Stimulated activated CD8-positive, alpha-beta memory T cell treated with anti-CD3 and anti-CD28 coated beads, Interleukin-4, amount 100 ng/mL, for 48 hours (primary cell): Measurements from ENCODE around the gene NOG.

Experiments
- DNase-seq: peaks from one replicate; pipeline ENCODE4 v3.0.0-alpha.2; 2020

The NOG gene

DNA sequence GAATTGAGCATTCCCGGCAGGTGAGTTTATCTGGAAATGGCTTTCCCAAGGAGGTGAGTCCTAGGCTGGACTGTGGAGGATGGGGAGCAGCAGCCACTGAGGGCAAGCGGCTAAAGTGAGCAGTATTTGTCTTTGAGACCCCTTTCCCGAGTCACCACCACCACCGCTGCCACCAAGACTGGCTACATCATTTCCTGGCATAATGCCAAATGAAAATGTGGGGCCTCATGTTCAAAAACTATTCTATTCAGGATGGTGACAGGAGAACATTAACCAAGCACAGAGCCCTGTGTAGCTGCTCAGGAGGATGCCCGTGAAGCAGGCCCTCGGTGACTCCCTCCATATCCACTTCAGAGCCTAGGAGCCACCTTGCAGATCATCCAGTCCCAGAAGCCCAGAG is 46.0 kb downstream of the NOG start:
- no peak for DNase-seq

DNA sequence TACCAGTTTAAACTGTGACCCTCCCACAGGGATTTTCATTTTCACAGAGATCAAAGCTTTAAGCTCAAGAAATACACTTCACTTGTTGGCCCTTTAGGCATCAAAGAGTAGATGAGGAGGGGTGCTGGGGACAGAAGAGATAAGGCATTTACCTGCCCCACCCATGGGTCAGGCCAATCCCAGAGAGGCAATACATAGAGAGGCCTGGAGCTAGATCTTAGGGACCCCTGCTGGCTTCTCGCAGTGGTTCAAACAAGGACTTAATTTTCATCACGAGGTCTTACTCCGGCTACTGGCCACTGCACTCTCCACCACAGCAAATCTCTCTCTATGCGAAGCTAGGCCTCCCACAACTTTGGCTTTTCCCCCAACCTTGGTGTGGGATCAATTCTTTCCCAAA is 46.6 kb downstream of the NOG start:
- DNase-seq, result no peak

DNA sequence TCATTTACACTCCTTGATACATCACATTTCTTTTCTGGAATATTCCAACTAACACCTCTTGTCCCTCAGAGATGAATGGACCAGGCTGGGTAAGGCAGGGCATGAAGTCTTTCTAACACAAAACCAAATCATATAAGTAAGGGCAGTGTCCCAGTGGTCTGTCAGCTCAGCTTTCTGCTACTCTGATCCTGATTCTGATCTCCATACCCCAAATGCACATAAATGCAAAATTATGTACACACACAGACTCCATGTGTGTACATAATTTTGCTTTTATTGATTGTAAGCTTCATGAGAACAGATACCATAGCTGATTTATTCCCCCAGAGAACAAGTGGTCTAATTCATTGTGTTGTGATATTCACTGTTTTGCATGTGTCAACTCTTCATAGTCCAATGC is 47.9 kb downstream of the NOG start:
- no peak for DNase-seq

DNA sequence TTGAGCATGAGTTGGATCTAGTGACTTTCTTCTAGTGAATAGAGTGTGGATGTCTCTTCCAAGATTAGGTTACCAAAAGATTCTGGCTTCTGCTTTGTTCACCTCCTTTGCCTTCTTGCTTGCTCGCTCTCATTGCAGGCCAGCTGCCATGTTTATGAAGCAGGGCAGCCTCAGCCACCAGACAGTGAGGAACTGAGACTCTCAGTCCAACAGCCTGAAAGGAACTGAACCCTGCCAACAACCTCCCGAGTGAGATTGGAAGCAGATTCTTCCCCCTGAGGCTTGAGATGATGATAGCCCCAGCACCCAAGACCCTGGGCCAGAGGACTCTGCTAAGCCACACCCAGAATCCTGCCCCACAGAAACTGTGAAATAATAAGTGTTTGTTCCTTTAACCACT is 48.4 kb downstream of the NOG start:
- DNase-seq, result no peak

DNA sequence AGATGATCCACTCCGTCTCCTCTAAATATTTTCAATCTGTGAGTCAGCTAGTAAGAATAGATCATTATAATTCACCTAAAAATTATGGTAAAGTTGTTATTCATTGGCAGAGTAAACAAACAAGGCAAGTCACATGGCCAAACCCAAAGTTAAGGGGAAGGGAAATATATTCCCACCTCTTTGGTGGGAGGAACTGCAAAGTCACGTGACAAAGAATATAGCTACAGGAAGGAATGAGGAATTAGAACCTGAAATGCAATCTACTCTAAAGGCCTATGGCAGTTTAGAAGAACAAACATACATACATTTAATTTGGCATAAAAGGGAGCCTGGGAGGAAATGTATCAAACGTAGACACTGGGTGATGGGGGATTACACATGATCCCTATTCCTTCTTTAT is 48.9 kb downstream of the NOG start:
- no peak for DNase-seq
